IPS-18c (cell line): Measurements from ENCODE around the gene TTC16.

ENCODE experiments used
- H3K4me3 ChIP-seq: 2 replicates; pipeline ENCODE4 v1.7.0; 2013; ENCODE audit warnings: low read depth, mild to moderate bottlenecking, low read length, moderate library complexity; ENCODE audit not compliant: insufficient read depth
- H3K9me3 ChIP-seq: one replicate; pipeline ENCODE4 v1.6.1; 2013; ENCODE audit warnings: mild to moderate bottlenecking, low read length, moderate library complexity; ENCODE audit not compliant: control insufficient read depth, insufficient read depth

TTC16 gene

DNA sequence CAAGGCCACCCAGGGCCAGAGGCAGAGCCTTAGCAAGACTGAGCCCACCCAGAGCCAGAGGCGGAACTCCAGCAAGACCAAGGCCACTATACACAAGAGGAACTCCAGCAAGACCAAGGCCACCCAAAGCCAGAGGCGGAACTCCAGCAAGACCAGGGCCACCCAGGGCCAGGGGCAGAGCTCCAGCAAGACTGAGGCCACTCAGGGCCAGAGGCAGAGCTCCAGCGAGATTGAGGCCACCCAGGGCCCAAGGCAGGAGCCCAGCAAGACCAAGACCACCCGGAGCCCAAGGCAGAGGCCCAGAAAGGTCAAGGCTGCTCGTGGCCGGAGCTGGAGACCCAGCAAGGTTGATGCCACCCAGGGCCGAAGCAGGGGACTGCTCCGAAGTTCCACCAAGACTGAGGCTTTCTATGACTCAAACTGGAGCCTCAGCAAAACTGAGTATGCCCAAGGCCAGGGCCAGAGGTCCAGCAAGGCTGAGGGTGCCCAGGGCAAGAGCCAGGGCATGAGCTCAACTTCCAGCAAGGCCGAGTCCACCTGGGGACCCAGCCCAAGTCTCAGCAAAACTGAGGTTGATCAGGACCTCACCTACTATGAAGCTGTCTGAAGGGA, 15.0 kb downstream of the TTC16 start:
- Histone ChIP-seq H3K9me3 (no peaks in the 10 kb centered on the region), H3K4me3 (no peak overlapping the region)

DNA sequence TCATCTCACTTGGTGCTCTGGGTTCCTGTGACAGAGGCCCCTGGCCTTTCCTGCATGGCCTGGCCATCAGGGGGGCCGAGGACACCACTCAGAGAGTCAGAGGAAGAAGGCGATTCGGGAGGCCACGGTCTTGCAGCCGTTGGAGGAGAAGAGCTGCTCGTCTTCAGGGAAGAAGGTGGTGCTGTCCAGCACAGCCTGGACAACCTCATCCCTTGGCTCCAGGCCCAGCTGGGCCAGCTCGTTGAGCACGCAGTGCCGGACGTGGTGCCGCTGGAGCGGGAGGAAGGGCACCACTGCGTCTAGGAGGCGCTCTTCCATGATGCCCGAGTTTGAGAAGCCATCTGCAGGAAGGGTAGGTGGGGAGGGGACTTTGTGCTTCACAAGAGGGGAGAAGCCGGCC, 16.1 kb downstream of the TTC16 start:
- no peak overlapping the region for H3K4me3 ChIP-seq
- H3K9me3 ChIP-seq: no peaks in the 10 kb centered on the region

DNA sequence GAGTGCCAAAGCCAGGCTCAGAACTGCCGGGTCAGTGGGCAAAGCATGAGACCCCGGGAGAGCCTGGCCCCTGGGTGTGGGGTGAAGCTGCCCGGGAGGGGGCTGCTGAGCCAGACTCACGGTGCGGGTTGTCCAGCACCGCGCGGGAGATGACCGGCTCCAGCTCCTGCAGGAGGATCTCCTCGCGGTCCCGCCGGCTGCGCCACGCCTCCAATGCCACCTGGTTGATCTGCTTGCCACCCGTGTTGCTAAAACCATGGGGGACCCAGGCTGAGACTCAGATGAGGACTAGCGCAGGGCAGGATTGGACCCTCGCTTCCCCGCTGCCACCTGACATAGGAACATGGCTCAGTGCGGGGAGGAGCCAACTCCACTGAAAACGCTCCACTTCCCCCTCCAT, 16.6 kb downstream of the TTC16 start:
- H3K4me3 ChIP-seq: no peak overlapping the region

DNA sequence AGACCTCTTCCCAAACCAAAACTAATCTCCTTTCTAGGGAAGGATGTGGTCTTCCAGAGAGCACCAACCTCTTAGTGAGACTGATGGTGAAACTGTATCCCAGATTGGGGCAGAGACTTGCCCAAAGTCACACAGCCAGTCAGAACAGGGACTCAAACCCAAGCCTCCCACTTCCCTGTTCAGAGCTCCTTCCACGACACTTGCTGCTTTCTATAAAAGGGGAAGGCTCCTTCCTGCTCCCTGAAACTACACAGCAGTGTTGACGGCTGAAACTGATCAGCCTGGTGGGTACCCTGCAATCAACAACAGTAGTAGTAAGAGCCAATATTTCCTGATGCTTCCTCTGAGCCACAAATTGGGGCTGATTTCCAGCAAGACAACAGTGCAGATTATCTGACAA, 17.7 kb downstream of the TTC16 start:
- Histone ChIP-seq H3K9me3 (no peaks in the 10 kb centered on the region), H3K4me3 (no peak overlapping the region)

More for the DNA sequence above, 16.6 kb downstream of the TTC16 start:
- H3K9me3 ChIP-seq: no peaks in the 10 kb centered on the region

DNA sequence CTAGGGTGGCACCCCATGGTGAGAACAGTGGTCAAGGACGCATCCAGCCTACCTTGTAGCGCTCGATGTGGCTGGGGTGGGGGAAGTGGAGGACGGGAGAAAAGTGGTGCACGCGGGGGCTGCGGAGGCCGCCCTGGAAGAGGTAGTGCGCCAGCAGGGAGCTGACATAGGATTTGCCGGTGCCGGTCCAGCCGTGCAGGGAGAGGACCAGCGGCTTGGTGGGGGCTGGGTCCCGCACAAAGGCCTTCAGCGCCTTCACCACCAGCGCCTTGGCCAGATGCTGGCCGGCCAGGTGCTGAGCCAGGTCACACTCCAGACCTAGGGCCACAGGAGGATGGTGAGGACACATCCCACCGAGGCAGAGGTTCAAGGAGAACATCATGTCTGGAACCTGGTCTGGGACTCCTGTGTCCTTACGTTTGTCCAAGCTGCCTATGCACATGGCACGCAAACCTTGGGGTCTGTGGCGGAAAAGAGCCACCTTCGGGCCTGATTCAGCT, 18.4 kb downstream of the TTC16 start:
- Histone ChIP-seq H3K4me3 (peak overlapping the region; percentile 88; the same call in 1 of the 2 replicates), H3K9me3 (no peaks in the 10 kb centered on the region)

DNA sequence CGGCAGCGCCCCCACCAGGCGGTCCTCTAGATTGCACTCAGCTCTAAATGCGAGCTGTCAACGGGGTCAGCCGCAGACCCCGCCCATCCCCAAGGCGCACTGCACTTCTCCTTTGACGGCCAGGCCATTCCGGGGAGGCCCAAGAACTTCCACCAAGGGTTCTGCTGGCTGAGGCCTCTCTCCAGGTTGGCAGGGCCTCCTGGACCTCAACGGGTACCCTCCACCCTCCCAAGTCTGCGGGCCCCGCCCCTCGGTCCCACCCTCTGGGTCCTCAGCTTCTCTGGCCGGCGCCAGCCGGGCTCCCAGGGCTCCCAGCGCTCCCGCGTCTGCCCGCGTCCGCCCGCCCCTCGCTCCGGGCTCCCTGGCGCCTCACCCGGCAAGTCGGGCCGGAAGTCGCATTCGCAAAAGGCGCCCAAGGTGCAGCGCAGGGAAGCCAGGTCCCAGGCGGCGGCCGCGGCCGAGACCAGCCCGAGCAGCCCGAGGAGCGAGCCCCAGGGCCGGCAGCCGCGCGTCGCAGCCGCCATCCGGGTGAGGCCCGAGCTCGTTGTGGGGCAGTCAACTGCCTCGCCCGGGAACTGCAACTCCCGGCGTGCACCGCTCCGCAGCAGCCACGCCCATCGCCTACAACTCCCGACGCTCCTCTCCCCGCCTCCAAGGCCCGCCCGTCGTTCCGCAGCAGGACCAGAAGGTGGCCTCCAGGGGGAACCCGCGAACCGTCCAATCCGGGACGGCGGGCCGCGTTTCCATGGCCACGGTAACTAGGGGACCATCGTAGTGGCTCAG, 19.1 kb downstream of the TTC16 start, which contains the start of gene TOR2A:
TOR2A (minus strand) TSS at position 548 of the 783 bp plus-strand sequence; CDS start at position 524, 24 bp downstream.
- H3K4me3 ChIP-seq: peak within 1 kb of the TSS; percentile 88
- H3K9me3 ChIP-seq: no peaks in the 10 kb centered on the region

DNA sequence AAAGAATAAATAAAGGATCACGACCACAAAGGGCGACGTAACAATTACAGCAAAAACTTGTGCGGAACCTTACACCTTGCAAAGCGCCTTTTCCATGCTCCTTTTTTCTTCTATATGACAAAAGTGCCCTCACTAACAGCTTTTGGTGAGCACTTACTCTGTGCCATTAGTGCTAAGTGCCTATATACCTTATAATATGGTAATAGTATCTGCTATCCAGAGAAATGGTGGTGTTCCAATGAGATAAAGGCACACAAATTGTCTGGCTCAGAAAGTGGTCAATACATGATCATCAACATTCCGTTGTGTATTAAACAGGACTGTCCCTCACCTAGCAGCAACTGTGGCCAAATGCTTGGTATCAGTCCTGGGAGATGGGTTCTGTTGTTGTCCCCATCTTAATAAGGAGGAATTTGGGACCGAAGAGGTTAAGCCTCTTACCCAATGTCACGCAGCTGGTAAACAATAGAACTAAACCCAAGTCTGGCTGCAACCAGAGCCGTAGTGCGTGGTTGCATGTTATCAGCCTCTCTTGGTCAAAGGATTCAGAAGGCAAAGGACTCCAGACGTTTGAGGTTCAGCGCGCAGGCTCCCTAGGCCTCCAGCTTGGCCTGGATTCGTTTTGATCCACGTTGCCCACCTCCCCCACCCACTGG, 19.8 kb downstream of the TTC16 start:
- Histone ChIP-seq H3K4me3 (no peak overlapping the region), H3K9me3 (no peaks in the 10 kb centered on the region)

DNA sequence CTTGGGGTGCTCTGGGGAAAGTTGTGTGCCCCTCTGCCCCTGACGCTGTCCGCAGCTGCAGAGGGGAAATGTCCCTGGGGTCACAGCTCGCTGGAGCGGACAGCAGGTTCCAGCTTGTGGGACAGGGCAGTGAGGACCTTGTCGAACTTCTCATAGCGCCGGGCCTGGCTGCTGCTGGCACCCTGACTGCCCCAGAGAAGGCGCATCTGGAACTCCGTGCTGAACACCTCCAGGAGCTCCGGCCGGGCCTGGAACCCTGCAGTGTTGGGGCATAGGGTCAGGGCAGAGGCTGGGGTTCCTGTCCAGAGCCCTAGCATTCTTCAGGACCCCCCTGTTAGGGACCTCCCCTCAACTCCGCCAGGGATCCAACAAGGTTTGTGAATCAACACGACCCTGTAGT, 22.8 kb downstream of the TTC16 start:
- Histone ChIP-seq H3K9me3 (no peaks in the 10 kb centered on the region), H3K4me3 (no peak overlapping the region)

DNA sequence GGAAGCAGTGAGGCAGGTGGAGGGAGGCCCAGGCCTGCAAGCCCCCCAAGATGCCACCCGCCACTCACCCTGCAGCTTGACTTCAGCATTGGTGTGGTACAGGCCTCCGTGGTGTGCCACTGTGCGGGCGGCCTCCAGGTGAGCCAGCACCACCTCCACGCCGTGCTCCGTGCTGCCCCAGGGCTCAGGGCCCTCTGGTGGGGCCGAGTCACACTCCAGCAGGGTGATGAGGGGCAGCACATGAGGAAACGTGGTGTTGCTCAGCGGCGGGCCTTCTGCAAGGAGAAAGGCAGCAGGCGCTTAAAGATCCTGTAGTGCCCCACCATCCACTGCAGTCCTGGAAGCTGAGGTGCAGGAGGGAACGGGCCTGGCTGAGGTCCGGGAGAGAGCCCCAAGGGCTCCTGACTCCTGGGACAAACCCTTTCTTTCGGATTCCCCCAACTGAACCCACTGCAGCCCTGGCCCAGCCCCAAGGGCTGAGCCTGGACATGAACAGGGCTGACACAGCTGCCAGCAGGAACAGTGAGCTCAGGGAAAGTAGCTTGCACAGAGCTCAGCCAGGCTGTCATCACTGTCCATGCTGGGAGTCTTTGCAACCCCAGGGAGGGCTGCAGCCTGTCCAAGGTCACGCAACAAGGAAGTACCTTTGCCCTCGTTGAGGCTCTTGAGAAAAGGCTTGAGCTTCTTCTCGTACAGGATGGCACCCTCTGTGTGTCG, 23.9 kb downstream of the TTC16 start:
- H3K4me3 ChIP-seq: no peak overlapping the region
- no peaks in the 10 kb centered on the region for H3K9me3 ChIP-seq

DNA sequence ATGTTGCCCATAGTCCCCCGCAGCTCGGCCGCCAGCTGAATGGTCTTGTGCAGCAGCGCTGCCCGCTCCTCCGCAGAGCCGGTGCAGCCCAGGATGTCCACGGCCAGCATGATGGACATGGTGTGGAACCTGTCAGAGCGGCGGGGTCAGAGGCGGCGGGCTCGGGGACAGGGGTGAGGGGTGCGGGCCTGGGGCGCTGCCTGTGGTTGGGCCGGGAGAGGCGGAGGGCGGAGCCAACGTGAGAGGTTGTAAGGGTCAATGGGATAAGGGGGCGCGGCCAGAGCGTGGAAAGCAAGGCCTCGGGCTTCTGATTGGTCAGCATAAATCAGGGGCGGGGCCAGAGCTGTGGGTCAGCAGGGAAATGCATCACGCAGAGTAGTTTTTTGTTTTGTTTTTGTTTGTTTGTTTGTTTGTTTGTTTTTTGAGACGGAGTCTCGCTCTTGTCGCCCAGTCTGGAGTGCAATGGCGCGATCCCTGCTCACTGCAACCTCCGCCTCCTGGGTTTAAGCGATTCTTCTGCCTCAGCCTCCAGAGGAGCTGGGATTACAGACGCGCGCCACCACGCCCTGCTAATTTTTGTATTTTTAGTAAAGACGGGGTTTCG, 26.1 kb downstream of the TTC16 start:
- peak overlapping the region; percentile 50 for H3K4me3 ChIP-seq
- H3K9me3 ChIP-seq: no peaks in the 10 kb centered on the region

DNA sequence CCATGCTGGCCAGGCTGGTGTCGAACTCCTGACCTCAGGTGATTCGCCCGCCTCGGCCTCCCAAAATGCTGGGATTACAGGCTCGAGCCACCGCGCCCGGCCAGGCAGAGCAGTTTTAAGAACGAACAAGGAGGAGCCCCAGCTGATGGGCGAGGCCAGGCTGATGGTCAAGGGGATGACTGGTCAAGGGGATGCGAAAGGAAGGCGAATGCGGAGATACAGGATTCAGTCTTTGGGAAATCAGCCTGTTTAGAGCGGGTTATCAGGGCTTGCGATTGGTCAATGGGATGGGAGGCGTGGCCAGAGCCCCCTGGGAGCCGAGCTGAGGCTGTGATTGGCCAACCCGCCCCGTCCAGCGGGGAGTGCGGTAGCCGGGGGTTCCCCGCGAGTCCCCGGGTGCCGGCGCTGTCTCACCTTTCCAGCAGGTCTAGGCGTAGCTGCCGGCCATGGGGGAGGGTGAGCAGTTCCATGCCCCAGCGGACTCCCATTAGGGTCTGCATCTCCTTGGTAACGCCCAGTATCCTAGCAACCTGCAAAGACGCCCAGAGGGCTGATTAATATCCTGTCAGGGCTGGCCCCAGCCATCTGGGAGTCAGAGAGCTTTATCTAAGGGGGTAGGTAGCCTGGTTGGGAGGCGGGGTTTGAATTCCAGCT, 26.7 kb downstream of the TTC16 start:
- Histone ChIP-seq H3K4me3 (peak overlapping the region; percentile 50), H3K9me3 (no peaks in the 10 kb centered on the region)

DNA sequence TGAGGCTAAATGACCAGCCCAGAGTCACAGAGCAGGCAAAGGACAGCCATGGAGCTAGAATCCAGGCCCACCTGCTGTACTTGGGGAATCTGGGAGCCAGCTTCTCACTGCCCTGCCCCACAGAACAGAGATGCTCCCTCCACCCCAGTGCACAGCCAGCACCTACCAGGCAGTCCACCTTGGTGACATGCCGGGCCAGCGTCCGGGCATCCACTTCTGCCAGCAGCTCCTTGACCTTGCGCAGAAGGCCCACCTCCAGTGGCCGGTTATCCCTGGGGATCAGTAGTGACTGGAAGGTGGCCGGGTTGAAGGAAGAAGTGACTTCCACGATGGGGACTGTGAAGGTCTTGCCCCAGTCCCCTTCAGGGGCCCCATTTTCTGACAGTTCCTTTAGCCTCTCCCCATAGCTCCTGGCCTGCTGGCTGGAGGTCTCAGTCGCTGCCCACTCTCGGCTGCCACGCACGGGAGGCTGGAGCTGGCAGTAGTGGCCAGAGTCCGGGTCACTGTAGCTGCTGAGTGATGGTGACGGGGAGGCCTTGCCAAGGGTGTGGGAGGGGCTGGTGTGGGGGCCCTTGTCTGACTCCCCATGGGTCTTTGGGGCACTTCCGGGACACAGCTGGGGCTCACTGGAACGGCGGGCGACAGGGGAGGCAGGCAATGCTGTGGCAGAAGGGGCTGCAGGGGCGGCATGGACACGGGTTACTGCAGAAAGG, 28.7 kb downstream of the TTC16 start:
- no peak overlapping the region for H3K4me3 ChIP-seq
- H3K9me3 ChIP-seq: no peaks in the 10 kb centered on the region

DNA sequence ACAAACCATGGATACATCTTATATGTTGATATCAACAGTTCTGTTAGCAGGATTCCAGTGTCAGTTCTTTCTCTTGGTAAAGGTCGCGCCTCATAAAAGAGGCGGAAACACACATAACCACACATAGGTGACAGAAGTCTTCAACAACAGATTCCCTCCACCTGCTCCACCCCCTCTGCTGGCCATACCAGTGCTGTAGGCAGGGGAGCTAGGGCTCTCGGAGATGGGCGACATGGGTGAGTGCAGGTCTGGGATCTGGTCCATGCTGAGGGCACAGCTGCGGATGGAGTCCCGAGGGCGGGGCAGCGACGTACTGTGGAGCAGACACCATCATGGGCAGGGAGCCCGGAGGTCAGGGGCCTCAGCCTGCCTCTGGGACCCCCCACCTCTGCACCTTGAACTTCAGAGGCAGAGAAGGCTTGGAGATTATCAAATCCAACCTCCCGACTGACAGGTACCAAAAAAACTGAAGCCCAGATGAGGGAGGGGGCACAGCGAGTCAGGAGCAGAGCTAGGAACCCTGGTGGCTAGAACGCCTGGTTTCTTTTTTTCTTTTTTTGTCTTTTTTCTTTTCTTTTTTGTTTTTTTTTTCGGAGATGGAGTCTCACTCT, 31.2 kb downstream of the TTC16 start:
- Histone ChIP-seq H3K9me3 (no peaks in the 10 kb centered on the region), H3K4me3 (no peak overlapping the region)

DNA sequence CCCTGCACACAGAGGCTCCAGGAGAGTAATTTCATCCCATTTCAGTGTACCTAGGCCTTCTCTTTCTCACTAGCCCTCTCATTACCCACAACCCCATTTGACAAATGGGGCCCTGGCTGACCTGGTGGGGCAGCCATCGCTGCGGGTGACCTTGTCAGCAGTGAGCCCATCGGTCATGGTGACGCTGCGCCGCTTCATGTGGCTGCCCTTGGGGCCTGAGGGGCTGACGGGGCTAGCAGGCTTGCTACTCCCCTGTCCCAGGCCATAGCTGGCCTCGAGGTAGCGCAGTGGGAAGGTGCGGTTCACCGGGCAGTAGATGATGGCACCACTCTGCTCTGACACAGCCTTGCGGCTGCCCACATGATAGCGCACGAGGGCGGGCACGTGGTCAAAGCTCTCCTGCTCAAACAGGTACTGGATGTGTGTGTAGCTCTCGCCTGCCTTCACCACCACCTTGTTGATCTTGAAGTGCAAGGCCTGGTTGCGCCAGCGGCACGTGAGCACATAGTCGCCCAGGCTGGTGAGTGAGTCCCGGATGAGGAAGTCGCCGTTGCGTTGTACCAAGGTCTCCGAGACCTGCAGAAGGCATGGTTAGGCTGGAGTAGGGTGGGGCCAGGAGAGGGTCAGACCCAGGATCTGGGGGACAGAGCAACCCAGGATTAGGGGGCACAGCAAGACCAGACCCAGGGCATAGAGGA, 33.4 kb downstream of the TTC16 start:
- H3K4me3 ChIP-seq: no peak overlapping the region
- no peaks in the 10 kb centered on the region for H3K9me3 ChIP-seq
